HepG2 (cell line): ENCODE measurements around the gene PTPRM. TPM values are rescaled to one million over a fixed set of nuclear protein-coding genes. Genes with fewer than 3 reads are reported as not detected.

Experiments used
- ATAC-seq: fragments of 200-7000 bp; cut with Tn5 transposase; 3 replicates; pipeline ENCODE4 v1.9.1; 2020; ENCODE audit warnings: mild to moderate bottlenecking, moderate library complexity
- BruUV-seq: library from RNA; stranded (reverse); fragments of 400-500 nt; replicated peaks from 2 replicates; lab custom pipeline; 2021; lab: Mats Ljungman, UMichigan
- CTCF ChIA-PET: fragments of 300-600 bp; formaldehyde crosslinking; extraction: SDS; loops from one replicate; lab custom pipeline; 2021; ENCODE audit warnings: low total read pairs, inconsistent platforms, low intra/inter-chr PET ratio; lab: Yijun Ruan, JAX
- POLR2A ChIA-PET: fragments of 350-600 bp; sonication (Branson Sonifier 250); formaldehyde crosslinking; loops from one replicate; lab custom pipeline; 2020; ENCODE audit warnings: antibody characterized with exemption, inconsistent platforms; lab: Yijun Ruan, JAX
- DNase-seq: peaks from one replicate; pipeline ENCODE4 v3.0.0-alpha.2; 2015; ENCODE audit warnings: low spot score
- FAIRE-seq: peaks from 3 replicates; lab custom pipeline; 2011; peaks lifted over from hg19 to GRCh38; lab: Jason Lieb, UNC
- H2AFZ ChIP-seq: one replicate; pipeline ENCODE4 v1.6.1; 2011; ENCODE audit warnings: low read length, inconsistent platforms
- H3K27ac ChIP-seq: fragments of 300-600 bp; 3 replicates; pipeline ENCODE4 v1.8.0; 2011; ENCODE audit warnings: mixed run types, mild to moderate bottlenecking, mixed read lengths, low read length, inconsistent platforms; ENCODE audit not compliant: insufficient read depth; ENCODE audit errors: extremely low read length
- H3K27me3 ChIP-seq, 2 experiments: fragments of 200-600 bp in 1 of 2; 2 replicates in 1 of 2; 3 replicates in 1 of 2; pipeline versions ENCODE4 v1.6.0 to v1.8.0; 2011; ENCODE audit warnings: low read length in 2 of 2, mild to moderate bottlenecking in 2 of 2, moderate library complexity in 2 of 2, inconsistent platforms in 1 of 2; ENCODE audit not compliant: insufficient read depth in 2 of 2, control insufficient read depth in 1 of 2
- H3K36me3 ChIP-seq, 2 experiments: fragments of 200-600 bp in 1 of 2; replicated peaks in 1 of 2; 2 replicates in 1 of 2; 3 replicates in 1 of 2; pipeline versions ENCODE4 v1.5.1 to v1.8.0; 2011; ENCODE audit warnings: low read length in 2 of 2, inconsistent platforms in 1 of 2; ENCODE audit not compliant: insufficient read depth in 2 of 2, control insufficient read depth in 1 of 2
- H3K4me1 ChIP-seq: 2 replicates; pipeline ENCODE4 v1.5.1; 2012; ENCODE audit warnings: low read length, inconsistent platforms; ENCODE audit not compliant: insufficient read depth
- H3K4me2 ChIP-seq: 2 replicates; pipeline ENCODE4 v1.6.0; 2011; ENCODE audit warnings: low read depth, low read length, inconsistent platforms
- H3K4me3 ChIP-seq, 3 experiments: fragments of 200-600 bp in 1 of 3; sonication (generic), shearing (Covaris generic) in 1 of 3; replicated peaks in 1 of 3; 2 replicates each; pipeline ENCODE4 v1.5.1; 2011 to 2016; ENCODE audit warnings: low read length in 3 of 3, inconsistent platforms in 2 of 3, low read depth in 2 of 3, mild to moderate bottlenecking in 2 of 3, control low read depth in 1 of 3, mixed read lengths in 1 of 3; ENCODE audit not compliant: insufficient read depth in 1 of 3
- H3K79me2 ChIP-seq: one replicate; pipeline ENCODE4 v1.6.1; 2011; ENCODE audit warnings: low read length, inconsistent platforms; ENCODE audit not compliant: insufficient read depth
- H3K9ac ChIP-seq: 2 replicates; pipeline ENCODE4 v1.6.0; 2011; ENCODE audit warnings: mild to moderate bottlenecking, low read depth, low read length, inconsistent platforms; ENCODE audit not compliant: insufficient read depth
- H3K9me3 ChIP-seq: 2 replicates; pipeline ENCODE4 v1.5.1; 2012; ENCODE audit warnings: mild to moderate bottlenecking, low read length
- H4K20me1 ChIP-seq: 2 replicates; pipeline ENCODE4 v1.6.0; 2011; ENCODE audit warnings: inconsistent platforms, mild to moderate bottlenecking, low read length, moderate library complexity; ENCODE audit not compliant: insufficient read depth
- KDM4B ChIP-seq: sonication (generic); formaldehyde crosslinking; IDR thresholded peaks from 2 replicates; pipeline ENCODE4 v1.4.0; 2020; ENCODE audit warnings: missing genetic modification reagents
- PHF21A ChIP-seq: sonication (generic); formaldehyde crosslinking; IDR thresholded peaks from 2 replicates; pipeline ENCODE4 v1.5.0; 2020; ENCODE audit warnings: mild to moderate bottlenecking, missing genetic modification reagents
- ZNF343 ChIP-seq: sonication (generic); formaldehyde crosslinking; IDR thresholded peaks from 2 replicates; pipeline ENCODE4 v1.4.0; 2020; ENCODE audit warnings: mild to moderate bottlenecking, missing genetic modification reagents
- WGBS: methylation state at CpG from one replicate; pipeline ENCODE4 v1.1.6; 2017; ENCODE audit warnings: low lambda C conversion rate; 5-methylcytosine and 5-hydroxymethylcytosine counted together
- in situ Hi-C: cut with HindIII; loops from 2 replicates; pipeline ENCODE4 v1.10.0; 2017; ENCODE audit warnings: low pct_unique_long_range_greater_than_20kb; ENCODE audit not compliant: extremely low pct_ligation_motif_present
- intact Hi-C: fragments of 100-400 bp; cut with micrococcal nuclease; formaldehyde crosslinking; loops from one replicate; pipeline ENCODE4 v1.10.0; 2022; ENCODE audit not compliant: unreplicated experiment
- polyA plus RNA-seq, 8 experiments: library from polyadenylated mRNA; depleted of rRNA in 3 of 8; stranded (reverse) in 7 of 8; unstranded in 1 of 8; fragments of >200 nt; fragmentation: Illumina TruSeq in 4 of 8; extraction: Trizol in 4 of 8; gene quantifications; 2 replicates each; pipeline versions ENCODE4 v1.2.1 to v1.2.3, GENCODE V29; 2011 to 2016; ENCODE audit warnings: low read depth in 4 of 8, missing spikeins in 1 of 8, mixed read lengths in 1 of 8; ENCODE audit not compliant: insufficient read depth in 1 of 8
- total RNA-seq, 5 experiments: library from RNA; depleted of rRNA; stranded (reverse); fragments of >200 nt; fragmentation: Illumina TruSeq; extraction: Trizol; gene quantifications; 2 replicates each; pipeline ENCODE4 v1.2.3, GENCODE V29; 2016; ENCODE audit warnings: low read depth in 1 of 5
- TF ChIP-seq, protein P1 (sequence below): sonication (generic); formaldehyde crosslinking; IDR thresholded peaks from 2 replicates; pipeline ENCODE4 v1.4.0; 2020; ENCODE audit warnings: missing genetic modification reagents

Gene PTPRM
- total and polyA plus RNA-seq, 2 of the 13 experiments (the other 11 are each of a cell fraction or from before 2014, with no cell fraction given), result 12.6 to 108 TPM

DNA sequence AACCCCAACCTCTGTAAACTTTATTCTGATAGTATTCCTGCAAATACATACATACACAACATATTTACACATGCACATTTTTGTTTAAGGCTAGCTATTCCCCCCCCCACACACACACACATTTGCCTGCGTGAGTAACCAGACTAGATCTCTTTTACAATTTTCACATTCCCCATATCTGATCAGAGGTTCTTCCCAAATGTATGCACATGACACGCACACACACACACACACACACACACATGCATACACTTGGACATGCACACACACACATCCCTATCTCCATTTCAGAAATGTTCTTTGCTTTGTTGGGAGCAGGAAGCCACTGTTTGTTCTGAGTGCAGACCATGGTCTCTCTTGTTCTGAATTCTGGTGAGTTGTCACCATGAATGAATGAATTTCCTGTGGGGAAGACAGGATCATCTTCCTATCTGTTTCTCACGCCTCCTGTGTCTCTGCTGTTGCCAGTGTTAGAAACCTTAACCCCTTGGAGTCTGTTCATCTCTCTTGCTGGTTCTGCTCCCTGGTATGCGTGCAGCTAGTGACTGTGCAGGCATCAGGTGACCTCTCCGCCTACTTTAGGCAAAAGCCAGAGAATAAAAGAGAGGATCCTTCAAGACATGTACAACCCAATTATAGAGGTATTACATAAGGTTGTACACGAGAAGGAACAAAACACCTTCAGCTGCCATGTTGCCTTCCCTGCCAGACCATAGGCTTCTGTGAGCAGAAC lies 791.1 kb downstream of the PTPRM start:
- H3K36me3 ChIP-seq, result no peaks in the 10 kb centered on the region; a peak in 1 of 5 replicates
- no peaks in the 10 kb centered on the region for H4K20me1 ChIP-seq
- H3K27me3 ChIP-seq, result no peaks in the 10 kb centered on the region
- intact Hi-C loops (no loop called here), in situ Hi-C loops (no loop called here)
- POLR2A ChIA-PET, result no interaction called here
- no peak overlapping the region for H3K4me3 ChIP-seq
- H3K4me1 ChIP-seq, result peaks cover 16% of the 10 kb centered on the region
- BruUV-seq, result no TSS peak
- no peak for DNase-seq
- FAIRE-seq, result no peak
- no peak for TF ChIP-seq ZNF343 (CRISPR knock-in tag)
- TF ChIP-seq KDM4B (CRISPR knock-in tag), result no peak
- TF ChIP-seq PHF21A, result no peak
- TF ChIP-seq, protein P1, sequence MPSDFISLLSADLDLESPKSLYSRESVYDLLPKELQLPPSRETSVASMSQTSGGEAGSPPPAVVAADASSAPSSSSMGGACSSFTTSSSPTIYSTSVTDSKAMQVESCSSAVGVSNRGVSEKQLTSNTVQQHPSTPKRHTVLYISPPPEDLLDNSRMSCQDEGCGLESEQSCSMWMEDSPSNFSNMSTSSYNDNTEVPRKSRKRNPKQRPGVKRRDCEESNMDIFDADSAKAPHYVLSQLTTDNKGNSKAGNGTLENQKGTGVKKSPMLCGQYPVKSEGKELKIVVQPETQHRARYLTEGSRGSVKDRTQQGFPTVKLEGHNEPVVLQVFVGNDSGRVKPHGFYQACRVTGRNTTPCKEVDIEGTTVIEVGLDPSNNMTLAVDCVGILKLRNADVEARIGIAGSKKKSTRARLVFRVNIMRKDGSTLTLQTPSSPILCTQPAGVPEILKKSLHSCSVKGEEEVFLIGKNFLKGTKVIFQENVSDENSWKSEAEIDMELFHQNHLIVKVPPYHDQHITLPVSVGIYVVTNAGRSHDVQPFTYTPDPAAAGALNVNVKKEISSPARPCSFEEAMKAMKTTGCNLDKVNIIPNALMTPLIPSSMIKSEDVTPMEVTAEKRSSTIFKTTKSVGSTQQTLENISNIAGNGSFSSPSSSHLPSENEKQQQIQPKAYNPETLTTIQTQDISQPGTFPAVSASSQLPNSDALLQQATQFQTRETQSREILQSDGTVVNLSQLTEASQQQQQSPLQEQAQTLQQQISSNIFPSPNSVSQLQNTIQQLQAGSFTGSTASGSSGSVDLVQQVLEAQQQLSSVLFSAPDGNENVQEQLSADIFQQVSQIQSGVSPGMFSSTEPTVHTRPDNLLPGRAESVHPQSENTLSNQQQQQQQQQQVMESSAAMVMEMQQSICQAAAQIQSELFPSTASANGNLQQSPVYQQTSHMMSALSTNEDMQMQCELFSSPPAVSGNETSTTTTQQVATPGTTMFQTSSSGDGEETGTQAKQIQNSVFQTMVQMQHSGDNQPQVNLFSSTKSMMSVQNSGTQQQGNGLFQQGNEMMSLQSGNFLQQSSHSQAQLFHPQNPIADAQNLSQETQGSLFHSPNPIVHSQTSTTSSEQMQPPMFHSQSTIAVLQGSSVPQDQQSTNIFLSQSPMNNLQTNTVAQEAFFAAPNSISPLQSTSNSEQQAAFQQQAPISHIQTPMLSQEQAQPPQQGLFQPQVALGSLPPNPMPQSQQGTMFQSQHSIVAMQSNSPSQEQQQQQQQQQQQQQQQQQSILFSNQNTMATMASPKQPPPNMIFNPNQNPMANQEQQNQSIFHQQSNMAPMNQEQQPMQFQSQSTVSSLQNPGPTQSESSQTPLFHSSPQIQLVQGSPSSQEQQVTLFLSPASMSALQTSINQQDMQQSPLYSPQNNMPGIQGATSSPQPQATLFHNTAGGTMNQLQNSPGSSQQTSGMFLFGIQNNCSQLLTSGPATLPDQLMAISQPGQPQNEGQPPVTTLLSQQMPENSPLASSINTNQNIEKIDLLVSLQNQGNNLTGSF (CRISPR knock-in tag), result no peak
- WGBS, result 92% methylated on average over 6 of the region's 6 CpGs
- no peak overlapping the region for H3K27ac ChIP-seq
- H3K4me2 ChIP-seq, result no peak overlapping the region
- H2AFZ ChIP-seq, result no peak overlapping the region
- no peaks in the 10 kb centered on the region for H3K9me3 ChIP-seq
- CTCF ChIA-PET, result no interaction called here
- H3K9ac ChIP-seq, result no peak overlapping the region
- no peak for ATAC-seq
- no peaks in the 10 kb centered on the region for H3K79me2 ChIP-seq
